WTC11 (cell line): ENCODE measurements around the gene CACNB4. TPM values are rescaled to one million over a fixed set of nuclear protein-coding genes. Genes with fewer than 3 reads are reported as not detected.

Experiments used
- ATAC-seq: fragments of 200-7000 bp; cut with Tn5 transposase; 2 replicates; pipeline ENCODE4 v1.10.0; 2021; ENCODE audit warnings: mild to moderate bottlenecking, moderate library complexity
- CTCF ChIA-PET: fragments of 300-600 bp; sonication (Branson Sonifier 250); formaldehyde crosslinking; loops from one replicate; lab custom pipeline; 2021; ENCODE audit warnings: antibody characterized with exemption; lab: Charles Lee
- POLR2A ChIA-PET: fragments of 350-600 bp; sonication (Branson Sonifier 250); formaldehyde crosslinking; loops from one replicate; lab custom pipeline; 2021; ENCODE audit warnings: antibody characterized with exemption; lab: Charles Lee
- DNase-seq: peaks from one replicate; pipeline ENCODE4 v3.0.0; 2021; ENCODE audit warnings: low spot score
- H3K27ac Mint-ChIP-seq: 2 replicates; pipeline ENCODE4 v1.8.0; 2021; ENCODE audit warnings: mixed read lengths
- H3K27me3 Mint-ChIP-seq: 2 replicates; pipeline ENCODE4 v1.8.0; 2021; ENCODE audit warnings: low read depth, mild to moderate bottlenecking, moderate library complexity, mixed read lengths
- H3K36me3 Mint-ChIP-seq: 2 replicates; pipeline ENCODE4 v1.8.0; 2021; ENCODE audit warnings: mixed read lengths
- H3K4me1 Mint-ChIP-seq: 2 replicates; pipeline ENCODE4 v1.8.0; 2022; ENCODE audit warnings: mixed read lengths
- H3K4me3 Mint-ChIP-seq: 2 replicates; pipeline ENCODE4 v1.8.0; 2021; ENCODE audit warnings: mild to moderate bottlenecking, moderate library complexity, mixed read lengths
- H3K9me3 Mint-ChIP-seq: 2 replicates; pipeline ENCODE4 v1.8.0; 2021; ENCODE audit warnings: mixed read lengths
- ATF1 ChIP-seq: sonication (generic); formaldehyde crosslinking; IDR thresholded peaks from 2 replicates; pipeline ENCODE4 v1.8.1; 2023; ENCODE audit warnings: mild to moderate bottlenecking, moderate library complexity, missing genetic modification reagents
- ATF2 ChIP-seq: sonication (generic); formaldehyde crosslinking; IDR thresholded peaks from 2 replicates; pipeline ENCODE4 v1.8.1; 2022; ENCODE audit warnings: low read depth, missing genetic modification reagents, borderline replicate concordance
- CBFB ChIP-seq: sonication (generic); formaldehyde crosslinking; IDR thresholded peaks from 2 replicates; pipeline ENCODE4 v1.8.1; 2022; ENCODE audit warnings: mild to moderate bottlenecking, low read depth, missing genetic modification reagents
- CREM ChIP-seq: sonication (generic); formaldehyde crosslinking; IDR thresholded peaks from 2 replicates; pipeline ENCODE4 v1.8.1; 2022; ENCODE audit warnings: mild to moderate bottlenecking, missing genetic modification reagents, moderate library complexity
- E2F1 ChIP-seq: sonication (generic); formaldehyde crosslinking; IDR thresholded peaks from 2 replicates; pipeline ENCODE4 v1.8.0; 2022; ENCODE audit warnings: mild to moderate bottlenecking, missing genetic modification reagents
- E2F4 ChIP-seq: sonication (generic); formaldehyde crosslinking; IDR thresholded peaks from 2 replicates; pipeline ENCODE4 v1.8.1; 2022; ENCODE audit warnings: low read depth, mild to moderate bottlenecking, moderate library complexity, missing genetic modification reagents, borderline replicate concordance
- GABPB1 ChIP-seq: sonication (generic); formaldehyde crosslinking; IDR thresholded peaks from 2 replicates; pipeline ENCODE4 v1.8.1; 2023; ENCODE audit warnings: mild to moderate bottlenecking, missing genetic modification reagents
- HMGXB4 ChIP-seq: sonication (generic); formaldehyde crosslinking; IDR thresholded peaks from 2 replicates; pipeline ENCODE4 v1.8.1; 2023; ENCODE audit warnings: mild to moderate bottlenecking, moderate library complexity, missing genetic modification reagents
- KAT7 ChIP-seq: sonication (generic); formaldehyde crosslinking; IDR thresholded peaks from 2 replicates; pipeline ENCODE4 v1.8.1; 2023; ENCODE audit warnings: missing genetic modification reagents, mild to moderate bottlenecking, borderline replicate concordance
- MLX ChIP-seq: sonication (generic); formaldehyde crosslinking; IDR thresholded peaks from 2 replicates; pipeline ENCODE4 v1.8.1; 2023; ENCODE audit warnings: mild to moderate bottlenecking, missing genetic modification reagents, moderate library complexity
- NFE2L1 ChIP-seq: sonication (generic); formaldehyde crosslinking; IDR thresholded peaks from 2 replicates; pipeline ENCODE4 v1.8.1; 2023; ENCODE audit warnings: missing genetic modification reagents
- PRDM15 ChIP-seq: sonication (generic); formaldehyde crosslinking; IDR thresholded peaks from 2 replicates; pipeline ENCODE4 v1.8.0; 2022; ENCODE audit warnings: missing genetic modification reagents
- PRRX2 ChIP-seq: fragments of 250-450 bp; sonication (Bioruptor Pico); IDR thresholded peaks from 2 replicates; pipeline ENCODE4 v1.8.0; 2021; ENCODE audit warnings: mild to moderate bottlenecking
- RORB ChIP-seq: fragments of 250-450 bp; sonication (Bioruptor Pico); IDR thresholded peaks from 2 replicates; pipeline ENCODE4 v1.9.0; 2021; ENCODE audit warnings: mild to moderate bottlenecking
- SMAD3 ChIP-seq: sonication (generic); formaldehyde crosslinking; IDR thresholded peaks from 2 replicates; pipeline ENCODE4 v1.8.0; 2022; ENCODE audit warnings: missing genetic modification reagents, mild to moderate bottlenecking, borderline replicate concordance
- TCF7 ChIP-seq: sonication (generic); formaldehyde crosslinking; IDR thresholded peaks from 2 replicates; pipeline ENCODE4 v1.8.0; 2022; ENCODE audit warnings: mild to moderate bottlenecking, low read depth, missing genetic modification reagents, moderate library complexity
- ZNF138 ChIP-seq: sonication (generic); formaldehyde crosslinking; conservative IDR thresholded peaks from 2 replicates; pipeline ENCODE4 v1.8.1; 2022; ENCODE audit warnings: mild to moderate bottlenecking, moderate library complexity, missing genetic modification reagents
- ZNF396 ChIP-seq: fragments of 250-450 bp; sonication (Bioruptor Pico); IDR thresholded peaks from 2 replicates; pipeline ENCODE4 v1.8.0; 2021; ENCODE audit warnings: mild to moderate bottlenecking, moderate library complexity, borderline replicate concordance
- total RNA-seq: library from RNA; stranded (reverse); gene quantifications from 3 replicates; pipeline ENCODE4 v1.2.3, GENCODE V29; 2021
- TF ChIP-seq, protein P1 (sequence below): sonication (generic); formaldehyde crosslinking; conservative IDR thresholded peaks from 2 replicates; pipeline ENCODE4 v1.8.1; 2022; ENCODE audit warnings: mild to moderate bottlenecking, missing genetic modification reagents
- TF ChIP-seq, protein P2 (sequence below): sonication (generic); formaldehyde crosslinking; conservative IDR thresholded peaks from 2 replicates; pipeline ENCODE4 v1.8.1; 2023; ENCODE audit warnings: mild to moderate bottlenecking, low read depth, missing genetic modification reagents, moderate library complexity

The CACNB4 gene
- total RNA-seq, 1 experiment from 2014 or later: 4.7 TPM

DNA sequence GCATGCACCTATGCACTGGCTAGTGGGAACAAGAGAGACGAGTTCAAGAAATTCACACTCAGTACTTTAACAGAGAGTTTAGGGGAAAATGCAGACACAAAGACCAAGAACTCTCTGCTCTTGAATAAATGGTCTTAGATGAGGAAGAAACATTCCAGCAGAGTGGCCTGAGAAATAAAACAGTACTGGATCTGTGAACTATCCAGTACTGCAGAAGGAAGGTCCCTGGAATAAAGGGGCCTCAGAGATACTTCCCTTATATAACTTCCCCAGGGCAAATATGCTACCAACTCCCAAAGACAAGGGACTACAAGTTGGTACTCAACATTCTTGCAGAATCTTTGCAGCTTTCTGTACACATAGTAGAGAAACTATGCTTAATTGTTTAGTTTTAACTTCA lies 199.7 kb downstream of the CACNB4 start (continued):
- TF ChIP-seq E2F1 (no peak), PRRX2 (CRISPR knock-in tag) (no peak), ZNF396 (no peak), HMGXB4 (CRISPR knock-in tag) (no peak), CREM (CRISPR knock-in tag) (no peak), SMAD3 (no peak), ATF2 (CRISPR knock-in tag) (no peak), RORB (no peak), GABPB1 (CRISPR knock-in tag) (no peak)
- TF ChIP-seq, protein P1, sequence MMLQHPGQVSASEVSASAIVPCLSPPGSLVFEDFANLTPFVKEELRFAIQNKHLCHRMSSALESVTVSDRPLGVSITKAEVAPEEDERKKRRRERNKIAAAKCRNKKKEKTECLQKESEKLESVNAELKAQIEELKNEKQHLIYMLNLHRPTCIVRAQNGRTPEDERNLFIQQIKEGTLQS (CRISPR knock-in tag): no peak

- POLR2A ChIA-PET: no interaction called here
- H3K27me3 Mint-ChIP-seq: no peaks in the 10 kb centered on the region
- peak; percentile 62; the same call in 1 of the 2 replicates for ATAC-seq
- TF ChIP-seq NFE2L1 (no peak), CREM (CRISPR knock-in tag) (no peak), TCF7 (CRISPR knock-in tag) (no peak), PRDM15 (CRISPR knock-in tag) (no peak), MLX (CRISPR knock-in tag) (no peak), ATF1 (no peak), ZNF138 (no peak), CBFB (no peak), GABPB1 (CRISPR knock-in tag) (no peak), E2F4 (CRISPR knock-in tag) (no peak), KAT7 (CRISPR knock-in tag) (no peak)
- TF ChIP-seq, protein P2, sequence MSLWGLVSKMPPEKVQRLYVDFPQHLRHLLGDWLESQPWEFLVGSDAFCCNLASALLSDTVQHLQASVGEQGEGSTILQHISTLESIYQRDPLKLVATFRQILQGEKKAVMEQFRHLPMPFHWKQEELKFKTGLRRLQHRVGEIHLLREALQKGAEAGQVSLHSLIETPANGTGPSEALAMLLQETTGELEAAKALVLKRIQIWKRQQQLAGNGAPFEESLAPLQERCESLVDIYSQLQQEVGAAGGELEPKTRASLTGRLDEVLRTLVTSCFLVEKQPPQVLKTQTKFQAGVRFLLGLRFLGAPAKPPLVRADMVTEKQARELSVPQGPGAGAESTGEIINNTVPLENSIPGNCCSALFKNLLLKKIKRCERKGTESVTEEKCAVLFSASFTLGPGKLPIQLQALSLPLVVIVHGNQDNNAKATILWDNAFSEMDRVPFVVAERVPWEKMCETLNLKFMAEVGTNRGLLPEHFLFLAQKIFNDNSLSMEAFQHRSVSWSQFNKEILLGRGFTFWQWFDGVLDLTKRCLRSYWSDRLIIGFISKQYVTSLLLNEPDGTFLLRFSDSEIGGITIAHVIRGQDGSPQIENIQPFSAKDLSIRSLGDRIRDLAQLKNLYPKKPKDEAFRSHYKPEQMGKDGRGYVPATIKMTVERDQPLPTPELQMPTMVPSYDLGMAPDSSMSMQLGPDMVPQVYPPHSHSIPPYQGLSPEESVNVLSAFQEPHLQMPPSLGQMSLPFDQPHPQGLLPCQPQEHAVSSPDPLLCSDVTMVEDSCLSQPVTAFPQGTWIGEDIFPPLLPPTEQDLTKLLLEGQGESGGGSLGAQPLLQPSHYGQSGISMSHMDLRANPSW (CRISPR knock-in tag): no peak
Measured at GRCh38 chr2:151891566-151892194, 207.2 kb downstream of the CACNB4 start.

More at GRCh38 chr2:151891566-151892194, 207.2 kb downstream of the CACNB4 start:
- H3K4me1 Mint-ChIP-seq: no peaks in the 10 kb centered on the region
- H3K9me3 Mint-ChIP-seq: peaks cover 12% of the 10 kb centered on the region
- peaks cover 4% of the 10 kb centered on the region; the same call in 1 of the 2 replicates for H3K36me3 Mint-ChIP-seq
- H3K27ac Mint-ChIP-seq: no peak overlapping the region
- peak; percentile 18 for DNase-seq
- CTCF ChIA-PET: interaction anchor here (1.3 to 1.6 kb wide), 2 partner anchors 12 to 134 kb away, joined by 3 read pairs; no protein-coding TSS in a partner anchor
- H3K4me3 Mint-ChIP-seq: no peak overlapping the region
